GM12878 (cell line): Measurements from ENCODE around the gene IFT122. TPM values are rescaled to one million over a fixed set of nuclear protein-coding genes. Genes with fewer than 3 reads are reported as not detected.
A peak's percentile ranks its signal among the peaks of the same experiment; 100 is the strongest.
"Not testable (repeated sequence)": the region's sequence is repeated elsewhere in the genome, so short reads cannot be mapped to it uniquely, and the experiment has no call there.

Experiments
- ATAC-seq: fragments of 200-7000 bp; cut with Tn5 transposase; 3 replicates; pipeline ENCODE4 v1.9.1; 2020; ENCODE audit warnings: mild to moderate bottlenecking, moderate library complexity
- BruUV-seq: library from RNA; stranded (reverse); fragments of 400-500 nt; replicated peaks from 2 replicates; lab custom pipeline; 2021; lab: Mats Ljungman, UMichigan
- CTCF ChIA-PET: fragments of 300-600 bp; sonication (Branson Sonifier 250); formaldehyde crosslinking; extraction: SDS; loops from one replicate; lab custom pipeline; 2021; ENCODE audit warnings: inconsistent platforms; lab: Yijun Ruan, JAX
- POLR2A ChIA-PET: fragments of 350-600 bp; formaldehyde crosslinking; extraction: SDS; loops from one replicate; lab custom pipeline; 2021; ENCODE audit warnings: inconsistent platforms; lab: Charles Lee
- RAD21 ChIA-PET: fragments of 300-600 bp; sonication (Branson Sonifier 250); formaldehyde crosslinking; loops from one replicate; lab custom pipeline; 2023; ENCODE audit warnings: antibody characterized with exemption; ENCODE audit not compliant: unreplicated experiment; lab: Charles Lee
- SMC1A ChIA-PET: fragments of 300-600 bp; sonication (Branson Sonifier 250); formaldehyde crosslinking; loops from one replicate; lab custom pipeline; 2023; ENCODE audit not compliant: unreplicated experiment, uncharacterized antibody; lab: Charles Lee
- DNase-seq: peaks from one replicate; pipeline ENCODE4 v3.0.0-alpha.2; 2011; ENCODE audit warnings: low read depth, low spot score
- FAIRE-seq: peaks from 3 replicates; lab custom pipeline; 2011; peaks lifted over from hg19 to GRCh38; lab: Jason Lieb, UNC
- H2AFZ ChIP-seq: 2 replicates; pipeline ENCODE4 v1.6.0; 2011; ENCODE audit warnings: low read depth, low read length, control low read depth; ENCODE audit not compliant: control insufficient read depth
- H3K27ac ChIP-seq: 2 replicates; pipeline ENCODE4 v1.5.1; 2011; ENCODE audit warnings: control low read depth; ENCODE audit not compliant: control insufficient read depth, insufficient read depth
- H3K27me3 ChIP-seq, 2 experiments: replicated peaks in 1 of 2; 2 replicates each; pipeline versions ENCODE4 v1.6.0 to v1.6.1; 2011; ENCODE audit warnings: low read length in 1 of 2; ENCODE audit not compliant: control insufficient read depth in 2 of 2, insufficient read depth in 2 of 2
- H3K36me3 ChIP-seq, 2 experiments: 2 replicates each; pipeline ENCODE4 v1.5.1; 2011; ENCODE audit warnings: low read length in 1 of 2; ENCODE audit not compliant: control insufficient read depth in 2 of 2, insufficient read depth in 2 of 2
- H3K4me1 ChIP-seq: 2 replicates; pipeline ENCODE4 v1.6.1; 2011; ENCODE audit warnings: mild to moderate bottlenecking, low read length, moderate library complexity, mixed read lengths; ENCODE audit not compliant: control insufficient read depth, insufficient read depth
- H3K4me2 ChIP-seq: 2 replicates; pipeline ENCODE4 v1.6.0; 2011; ENCODE audit warnings: control low read depth; ENCODE audit not compliant: control insufficient read depth, insufficient read depth
- H3K4me3 ChIP-seq: fragments of 200-600 bp; sonication (generic); 2 replicates; pipeline ENCODE4 v1.5.1; 2016
- H3K79me2 ChIP-seq: 2 replicates; pipeline ENCODE4 v1.6.0; 2011; ENCODE audit warnings: low read length; ENCODE audit not compliant: control insufficient read depth, insufficient read depth
- H3K9ac ChIP-seq: 2 replicates; pipeline ENCODE4 v1.8.0; 2011; ENCODE audit warnings: low read length, control low read depth, mixed read lengths; ENCODE audit not compliant: control insufficient read depth, insufficient read depth
- H3K9me3 ChIP-seq: replicated peaks from 3 replicates; pipeline ENCODE4 v1.5.1; 2011; ENCODE audit warnings: mild to moderate bottlenecking, low read length; ENCODE audit not compliant: control insufficient read depth, insufficient read depth
- H4K20me1 ChIP-seq: 2 replicates; pipeline ENCODE4 v1.6.0; 2011; ENCODE audit not compliant: control insufficient read depth, insufficient read depth
- BCL11A ChIP-seq: IDR thresholded peaks from 2 replicates; pipeline ENCODE4 v1.6.1; 2011; ENCODE audit warnings: low read depth, low read length
- FOXK2 ChIP-seq: fragments of 450-650 bp; IDR thresholded peaks from 2 replicates; pipeline ENCODE4 v1.6.1; 2017; ENCODE audit warnings: mild to moderate bottlenecking, moderate library complexity
- HCFC1 ChIP-seq: fragments of 150-350 bp; IDR thresholded peaks from 2 replicates; pipeline ENCODE4 v1.6.1; 2014; ENCODE audit warnings: low read length
- SREBF2 ChIP-seq: IDR thresholded peaks from 2 replicates; pipeline ENCODE4 v1.6.1; 2012; ENCODE audit warnings: mild to moderate bottlenecking, low read length
- WGBS: methylation state at CpG from one replicate; pipeline ENCODE4 v1.1.6; 2016; ENCODE audit warnings: low lambda C conversion rate; ENCODE audit not compliant: insufficient replicate concordance, insufficient coverage; ENCODE audit errors: missing lambda C conversion rate; 5-methylcytosine and 5-hydroxymethylcytosine counted together
- in situ Hi-C: fragments of 300-500 bp; cut with MboI; formaldehyde crosslinking; loops from 9 replicates; pipeline ENCODE4 v1.14.3; 2018; ENCODE audit warnings: mixed read lengths
- intact Hi-C: fragments of 100-400 bp; cut with micrococcal nuclease; formaldehyde crosslinking; loops from one replicate; pipeline ENCODE4 v1.14.2; 2022; ENCODE audit not compliant: unreplicated experiment
- polyA plus RNA-seq, 11 experiments: library from polyadenylated mRNA; depleted of rRNA in 4 of 11; unstranded in 6 of 11; stranded (reverse) in 5 of 11; fragments of >200 nt; fragmentation: Nextera tagmentation in 4 of 11; fragmentation: Illumina TruSeq in 1 of 11; extraction: Ambion mirVana in 4 of 11; extraction: Trizol in 1 of 11; gene quantifications; 1 replicate in 1 of 11; 2 replicates in 10 of 11; pipeline versions ENCODE4 v1.2.1 to v1.2.3, GENCODE V29; 2011 to 2016; ENCODE audit warnings: inconsistent platforms in 2 of 11, missing spikeins in 2 of 11, low read depth in 1 of 11
- total RNA-seq, 4 experiments: library from RNA; depleted of rRNA in 3 of 4; stranded (reverse); fragments of >200 nt in 3 of 4; fragmentation: Illumina TruSeq in 1 of 4; extraction: Trizol in 1 of 4; gene quantifications; 2 replicates each; pipeline versions ENCODE4 v1.2.1 to v1.2.3, GENCODE V29; 2013 to 2021
- TF ChIP-seq, protein P1 (sequence below): fragments of 450-650 bp; IDR thresholded peaks from 2 replicates; pipeline ENCODE4 v1.6.1; 2017; ENCODE audit warnings: low read depth, mild to moderate bottlenecking, moderate library complexity

IFT122 gene
- total and polyA plus RNA-seq, 10 of the 15 experiments (the other 5 are each of a cell fraction or from before 2014, with no cell fraction given), result 1.8 to 19.2 (median 8.4) TPM

DNA sequence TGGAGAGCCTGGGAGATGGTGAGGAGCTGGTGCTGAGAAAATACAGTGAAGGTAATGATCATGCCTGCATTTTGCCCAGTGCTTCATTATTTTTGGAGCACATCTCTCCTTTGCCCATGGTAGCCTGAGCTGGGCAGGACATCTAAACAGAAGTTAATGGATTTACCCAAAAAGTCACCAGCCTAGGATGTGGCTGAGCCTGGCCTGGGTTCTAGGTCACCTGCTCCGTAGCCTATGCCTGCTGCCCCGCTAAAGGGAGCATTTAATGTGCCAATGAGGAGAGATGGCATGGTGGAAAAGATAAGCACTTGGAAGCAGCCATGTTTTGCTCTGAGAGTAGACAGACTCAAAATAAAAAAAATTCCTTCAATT lies 46.6 kb downstream of the IFT122 start:
- Histone ChIP-seq H3K9ac (no peak overlapping the region), H3K4me1 (peaks cover 15% of the 10 kb centered on the region), H3K79me2 (no peaks in the 10 kb centered on the region)
- POLR2A ChIA-PET, result interaction anchor here (1.8 kb wide), 1 partner anchor 12 kb away, joined by 5 read pairs; no protein-coding TSS in a partner anchor
- FAIRE-seq (no peak), ATAC-seq (no peak)
- intact Hi-C loops, result no loop called here
- BruUV-seq, result no TSS peak
- CTCF ChIA-PET, result interaction anchor here (0.8 to 2.8 kb wide), 12 partner anchors 15 to 343 kb away, joined by 3 to 20 read pairs (median 4); no protein-coding TSS in a partner anchor
- no peak for TF ChIP-seq FOXK2
- TF ChIP-seq, all 136 proteins: peak for 0
- no peak overlapping the region for H2AFZ ChIP-seq
- H3K36me3 ChIP-seq, result peaks cover 0 to 3% of the 10 kb centered on the region in 2 experiments; a peak in 2 of 4 replicates
- 100% methylated on average over 2 of the region's 2 CpGs for WGBS
- peak overlapping the region; percentile 54; the same call in 1 of the 2 replicates for H3K4me2 ChIP-seq
- H3K4me3 ChIP-seq, result no peak overlapping the region
- in situ Hi-C loops, result no loop called here
- ChIA-PET SMC1A (interaction anchor here (0.8 to 2.3 kb wide), 11 partner anchors 8 to 341 kb away, joined by 3 to 11 read pairs (median 4); no protein-coding TSS in a partner anchor), RAD21 (interaction anchor here (1.9 kb wide), 1 partner anchor 103 kb away, joined by 9 read pairs; no protein-coding TSS in a partner anchor)
- H3K27ac ChIP-seq, result peak overlapping the region; percentile 64
- no peaks in the 10 kb centered on the region for H3K9me3 ChIP-seq
- H3K27me3 ChIP-seq, result no peaks in the 10 kb centered on the region
- H4K20me1 ChIP-seq, result no peaks in the 10 kb centered on the region
- DNase-seq, result no peak

DNA sequence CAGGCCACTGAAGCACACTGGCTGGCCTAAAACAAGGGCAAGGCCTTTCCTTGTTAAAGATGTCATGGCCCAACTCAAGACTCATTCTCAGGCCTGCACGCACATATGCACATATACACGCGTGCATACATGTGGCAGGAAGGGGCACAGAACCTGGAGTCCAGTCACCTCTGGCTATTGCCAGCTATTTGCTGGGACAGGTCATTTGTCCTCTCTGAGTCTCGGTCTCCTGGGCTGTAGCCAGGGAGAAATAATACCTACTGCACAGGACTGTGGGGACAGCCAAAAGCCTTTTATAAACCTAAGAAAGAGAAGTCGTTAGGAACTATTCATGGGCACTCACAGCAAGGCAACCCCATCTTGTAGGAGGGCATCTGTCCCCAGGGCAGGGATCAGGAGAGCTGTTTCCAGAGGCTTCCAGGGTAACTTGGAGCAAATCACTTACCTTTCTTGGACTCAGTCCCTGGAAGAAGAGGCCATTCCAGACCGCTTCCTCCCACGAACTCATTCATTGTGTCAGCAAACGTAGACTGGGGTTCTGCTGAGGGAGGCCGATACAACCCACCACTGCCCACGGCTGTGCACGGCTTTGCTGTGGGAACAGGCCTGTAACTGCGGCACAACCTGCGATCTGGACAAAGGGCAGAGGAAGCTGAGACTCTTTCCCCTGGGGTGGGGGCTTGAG lies 47.3 kb downstream of the IFT122 start:
- no peak for FAIRE-seq
- TF ChIP-seq BCL11A, result no peak
- TF ChIP-seq HCFC1, result no peak
- TF ChIP-seq, protein P1, sequence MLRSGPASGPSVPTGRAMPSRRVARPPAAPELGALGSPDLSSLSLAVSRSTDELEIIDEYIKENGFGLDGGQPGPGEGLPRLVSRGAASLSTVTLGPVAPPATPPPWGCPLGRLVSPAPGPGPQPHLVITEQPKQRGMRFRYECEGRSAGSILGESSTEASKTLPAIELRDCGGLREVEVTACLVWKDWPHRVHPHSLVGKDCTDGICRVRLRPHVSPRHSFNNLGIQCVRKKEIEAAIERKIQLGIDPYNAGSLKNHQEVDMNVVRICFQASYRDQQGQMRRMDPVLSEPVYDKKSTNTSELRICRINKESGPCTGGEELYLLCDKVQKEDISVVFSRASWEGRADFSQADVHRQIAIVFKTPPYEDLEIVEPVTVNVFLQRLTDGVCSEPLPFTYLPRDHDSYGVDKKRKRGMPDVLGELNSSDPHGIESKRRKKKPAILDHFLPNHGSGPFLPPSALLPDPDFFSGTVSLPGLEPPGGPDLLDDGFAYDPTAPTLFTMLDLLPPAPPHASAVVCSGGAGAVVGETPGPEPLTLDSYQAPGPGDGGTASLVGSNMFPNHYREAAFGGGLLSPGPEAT, result no peak
- no peak for TF ChIP-seq SREBF2
- no peak overlapping the region for H2AFZ ChIP-seq
- no peak for DNase-seq
- no peak overlapping the region for H3K9ac ChIP-seq
- 0 out of 2 replicates have a peak overlapping the region, but pooled peaks have one; percentile 17 for H3K4me2 ChIP-seq
- H3K27me3 ChIP-seq, result no peaks in the 10 kb centered on the region
- intact Hi-C loops, result no loop called here
- ChIA-PET SMC1A (interaction anchor here (0.8 to 2.3 kb wide), 9 partner anchors 10 to 340 kb away, joined by 3 to 7 read pairs (median 4); no protein-coding TSS in a partner anchor), RAD21 (interaction anchor here (1.9 kb wide), 1 partner anchor 104 kb away, joined by 9 read pairs; no protein-coding TSS in a partner anchor), POLR2A (interaction anchor here (1.8 kb wide), 1 partner anchor 12 kb away, joined by 5 read pairs; no protein-coding TSS in a partner anchor), CTCF (interaction anchor here (0.8 to 2.8 kb wide), 8 partner anchors 14 to 342 kb away, joined by 3 to 20 read pairs (median 4); no protein-coding TSS in a partner anchor)
- no peaks in the 10 kb centered on the region for H4K20me1 ChIP-seq
- no peaks in the 10 kb centered on the region for H3K9me3 ChIP-seq
- peaks cover 15% of the 10 kb centered on the region for H3K4me1 ChIP-seq
- H3K27ac ChIP-seq, result peak overlapping the region; percentile 64; the same call in 1 of the 2 replicates
- peaks cover 0 to 3% of the 10 kb centered on the region in 2 experiments; a peak in 2 of 4 replicates for H3K36me3 ChIP-seq
- no peak for ATAC-seq
- in situ Hi-C loops, result no loop called here
- BruUV-seq, result no TSS peak
- no peaks in the 10 kb centered on the region for H3K79me2 ChIP-seq
- WGBS, result 87% methylated on average over 13 of the region's 13 CpGs
- no peak overlapping the region for H3K4me3 ChIP-seq

DNA sequence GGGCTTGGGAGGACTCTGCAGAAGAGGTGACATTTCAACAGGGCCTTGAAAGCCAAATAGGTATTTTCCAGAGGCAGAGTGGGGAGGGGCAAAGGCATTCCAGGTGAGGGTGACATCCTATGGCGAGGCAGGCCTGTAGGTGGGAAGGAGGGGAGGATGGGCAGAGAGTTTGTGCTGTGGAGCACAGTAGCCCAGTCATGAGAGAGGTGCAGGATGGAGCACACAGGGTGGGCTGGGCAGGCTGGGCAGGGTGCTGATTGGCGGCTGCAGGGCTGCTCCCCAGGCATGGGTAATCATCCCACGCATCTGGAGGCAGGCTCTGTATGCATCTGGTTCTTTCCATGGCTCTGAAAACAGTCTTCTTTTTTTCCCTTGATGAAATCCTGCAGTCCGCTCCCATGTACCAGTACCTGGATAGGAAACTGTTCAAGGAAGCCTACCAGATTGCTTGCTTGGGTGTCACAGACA lies 47.9 kb downstream of the IFT122 start:
- BruUV-seq, result not testable (repeated sequence)

More for the DNA sequence above, 47.9 kb downstream of the IFT122 start:
- H3K27ac ChIP-seq, H3K4me3 ChIP-seq, FAIRE-seq, H3K36me3 ChIP-seq, POLR2A ChIA-PET, H3K4me2 ChIP-seq, in situ Hi-C loops, H3K79me2 ChIP-seq, H3K27me3 ChIP-seq, RAD21 ChIA-PET, H2AFZ ChIP-seq, H4K20me1 ChIP-seq, H3K9ac ChIP-seq, intact Hi-C loops, ATAC-seq, DNase-seq, H3K9me3 ChIP-seq, SMC1A ChIA-PET: not testable (repeated sequence)
- H3K4me1 ChIP-seq, result peaks cover 15% of the 10 kb centered on the region
- WGBS, result 87% methylated on average over 4 of the region's 4 CpGs
- CTCF ChIA-PET, result interaction anchor here (2.5 kb wide), 1 partner anchor 139 kb away, joined by 8 read pairs; no protein-coding TSS in a partner anchor
